ENCODE measurements around the gene KRT78. TPM values are rescaled to one million over a fixed set of nuclear protein-coding genes. Genes with fewer than 3 reads are reported as not detected.

KRT78 gene
- total RNA-seq, 1 experiment from 2014 or later, result not detected

DNA sequence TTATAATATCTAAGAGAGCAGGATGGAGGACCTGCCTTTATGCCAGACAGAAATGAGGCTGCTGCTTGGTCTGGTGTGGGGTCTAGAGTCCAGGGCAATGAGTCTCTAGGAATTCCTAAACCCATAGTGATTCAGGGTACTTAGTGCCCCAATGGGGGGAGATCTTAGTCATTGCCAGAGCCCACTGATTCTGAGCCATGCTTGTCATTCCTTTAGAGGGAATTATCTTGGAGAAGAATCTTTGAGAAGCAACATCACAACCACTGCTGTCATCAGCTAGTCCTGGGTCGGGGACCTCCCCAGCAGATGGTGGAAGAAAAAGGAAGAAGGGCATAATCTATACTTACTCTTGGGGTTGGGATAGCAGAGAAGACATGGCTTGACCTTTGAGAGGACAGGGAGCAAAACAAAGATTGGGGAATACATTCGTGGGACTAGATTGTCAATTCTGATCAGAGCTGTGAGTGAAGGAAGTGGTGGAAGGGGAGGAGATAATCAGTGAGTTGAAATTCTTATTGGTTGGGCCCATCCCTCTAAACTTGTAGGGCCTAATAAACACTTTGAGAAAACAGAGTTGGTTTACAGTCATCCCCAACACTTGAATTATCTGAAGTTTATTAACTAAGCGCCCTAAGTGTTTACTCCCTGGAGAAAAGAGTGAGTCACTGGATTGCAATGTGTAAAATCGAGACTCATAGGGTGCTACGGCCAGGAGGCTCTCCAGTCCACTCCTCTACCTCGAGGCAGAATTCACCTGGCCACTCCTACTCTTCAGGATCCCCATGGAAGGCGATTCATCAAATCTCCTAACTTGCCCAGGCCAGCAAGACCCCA, 49.9 kb downstream of the KRT78 start:
- no TSS peak for BruUV-seq (replicated peaks)

DNA sequence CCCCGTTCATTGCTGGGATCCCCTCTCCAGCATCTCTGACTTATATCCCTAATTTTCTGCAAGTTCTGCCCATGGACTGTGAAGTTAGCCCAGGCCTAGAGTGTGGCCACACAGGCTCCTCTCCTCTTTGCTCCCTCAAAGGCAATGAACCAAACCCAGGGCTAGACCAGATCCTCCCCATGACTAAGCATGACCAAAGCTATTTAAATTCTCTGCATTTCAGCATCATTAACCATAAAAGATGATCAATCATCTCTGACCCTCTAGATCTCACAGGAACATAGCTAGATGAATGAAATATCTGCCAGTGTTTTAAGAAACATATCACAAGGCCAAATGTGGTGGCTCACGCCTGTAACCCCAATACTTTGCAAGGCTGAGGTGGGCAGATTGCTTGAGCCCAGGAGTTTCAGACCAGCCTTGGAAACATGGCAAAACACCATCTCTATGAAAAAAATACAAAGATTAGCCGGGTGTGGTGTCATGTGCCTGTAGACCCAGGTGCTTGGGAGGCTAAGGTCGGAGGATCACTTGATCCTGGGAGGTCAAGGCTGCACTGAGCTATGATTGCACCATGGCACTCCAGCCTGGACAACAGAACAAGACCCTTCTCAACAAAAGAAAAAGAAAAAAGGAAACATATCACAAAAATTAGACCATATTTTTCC, 50.7 kb downstream of the KRT78 start:
- Mint-ChIP-seq H3K4me3 (ENCODE audit: unreplicated experiment) (no peak overlapping the region), H3K27ac (ENCODE audit: low read depth, unreplicated experiment) (peak overlapping the region; percentile 7), H3K27me3 (ENCODE audit: insufficient read depth, unreplicated experiment) (peaks cover 7% of the 10 kb centered on the region), H3K4me1 (ENCODE audit: insufficient read depth, unreplicated experiment) (peaks cover 27% of the 10 kb centered on the region), H3K9me3 (ENCODE audit: unreplicated experiment) (no peaks in the 10 kb centered on the region), H3K36me3 (ENCODE audit: insufficient read depth, unreplicated experiment) (no peaks in the 10 kb centered on the region)
- TF ChIP-seq, protein P1, sequence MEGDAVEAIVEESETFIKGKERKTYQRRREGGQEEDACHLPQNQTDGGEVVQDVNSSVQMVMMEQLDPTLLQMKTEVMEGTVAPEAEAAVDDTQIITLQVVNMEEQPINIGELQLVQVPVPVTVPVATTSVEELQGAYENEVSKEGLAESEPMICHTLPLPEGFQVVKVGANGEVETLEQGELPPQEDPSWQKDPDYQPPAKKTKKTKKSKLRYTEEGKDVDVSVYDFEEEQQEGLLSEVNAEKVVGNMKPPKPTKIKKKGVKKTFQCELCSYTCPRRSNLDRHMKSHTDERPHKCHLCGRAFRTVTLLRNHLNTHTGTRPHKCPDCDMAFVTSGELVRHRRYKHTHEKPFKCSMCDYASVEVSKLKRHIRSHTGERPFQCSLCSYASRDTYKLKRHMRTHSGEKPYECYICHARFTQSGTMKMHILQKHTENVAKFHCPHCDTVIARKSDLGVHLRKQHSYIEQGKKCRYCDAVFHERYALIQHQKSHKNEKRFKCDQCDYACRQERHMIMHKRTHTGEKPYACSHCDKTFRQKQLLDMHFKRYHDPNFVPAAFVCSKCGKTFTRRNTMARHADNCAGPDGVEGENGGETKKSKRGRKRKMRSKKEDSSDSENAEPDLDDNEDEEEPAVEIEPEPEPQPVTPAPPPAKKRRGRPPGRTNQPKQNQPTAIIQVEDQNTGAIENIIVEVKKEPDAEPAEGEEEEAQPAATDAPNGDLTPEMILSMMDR (IDR thresholded peaks at IDR 0.05; ENCODE audit: unreplicated experiment), result no peak
- CTCF ChIA-PET, result interaction anchor here (0.6 kb wide), 1 partner anchor 11 kb away, joined by 3 read pairs; no protein-coding TSS in a partner anchor
- no TSS peak for BruUV-seq (replicated peaks)
- DNase-seq (ENCODE audit: unreplicated experiment), result no peak
- POLR2A ChIA-PET, result interaction anchor here (0.5 to 1.0 kb wide), 3 partner anchors 10 to 321 kb away, joined by 3 to 4 read pairs (median 3); no protein-coding TSS in a partner anchor
- intact Hi-C loops (cut with micrococcal nuclease), result no loop called here

More for the DNA sequence above, 49.9 kb downstream of the KRT78 start:
- Mint-ChIP-seq H3K36me3 (ENCODE audit: insufficient read depth, unreplicated experiment) (no peaks in the 10 kb centered on the region), H3K4me3 (ENCODE audit: unreplicated experiment) (no peak overlapping the region), H3K4me1 (ENCODE audit: insufficient read depth, unreplicated experiment) (peaks cover 27% of the 10 kb centered on the region), H3K27me3 (ENCODE audit: insufficient read depth, unreplicated experiment) (peaks cover 13% of the 10 kb centered on the region), H3K9me3 (ENCODE audit: unreplicated experiment) (no peaks in the 10 kb centered on the region), H3K27ac (ENCODE audit: low read depth, unreplicated experiment) (peak overlapping the region; percentile 7)
- TF ChIP-seq, protein P1 (IDR thresholded peaks at IDR 0.05; ENCODE audit: unreplicated experiment), result no peak
- DNase-seq (ENCODE audit: unreplicated experiment), result peak; percentile 61
- POLR2A ChIA-PET, result interaction anchor here (0.5 to 1.0 kb wide), 2 partner anchors 11 to 71 kb away, joined by 3 to 4 read pairs; no protein-coding TSS in a partner anchor
- CTCF ChIA-PET, result no interaction called here
- intact Hi-C loops (cut with micrococcal nuclease), result no loop called here

DNA sequence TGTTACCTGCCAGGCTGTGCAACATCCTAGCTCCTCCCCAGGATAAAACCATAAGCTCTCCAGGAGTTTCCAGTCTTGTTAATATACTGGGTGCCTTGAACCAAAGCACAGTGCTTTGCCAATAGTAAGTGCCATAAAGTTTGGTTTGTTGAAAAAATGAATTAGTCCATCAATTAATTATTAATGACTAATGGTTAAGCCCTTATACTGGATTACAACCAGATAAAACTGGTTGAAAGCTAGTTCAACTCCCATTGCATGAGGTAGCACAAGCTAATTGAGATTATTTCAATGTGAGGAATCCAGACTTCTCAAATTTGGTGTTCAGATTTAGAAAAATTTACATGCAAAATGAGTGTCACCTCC, 51.3 kb downstream of the KRT78 start:
- CTCF ChIA-PET, result interaction anchor here (0.6 to 0.7 kb wide), 2 partner anchors 12 to 1266 kb away, joined by 3 read pairs; no protein-coding TSS in a partner anchor
- POLR2A ChIA-PET, result interaction anchor here (0.7 kb wide), 1 partner anchor 320 kb away, joined by 3 read pairs; no protein-coding TSS in a partner anchor
- Mint-ChIP-seq H3K9me3 (ENCODE audit: unreplicated experiment) (no peaks in the 10 kb centered on the region), H3K27ac (ENCODE audit: low read depth, unreplicated experiment) (no peak overlapping the region), H3K36me3 (ENCODE audit: insufficient read depth, unreplicated experiment) (no peaks in the 10 kb centered on the region), H3K4me3 (ENCODE audit: unreplicated experiment) (no peak overlapping the region), H3K27me3 (ENCODE audit: insufficient read depth, unreplicated experiment) (peaks cover 1% of the 10 kb centered on the region), H3K4me1 (ENCODE audit: insufficient read depth, unreplicated experiment) (peaks cover 27% of the 10 kb centered on the region)
- no TSS peak for BruUV-seq (replicated peaks)
- no peak for DNase-seq (ENCODE audit: unreplicated experiment)
- intact Hi-C loops (cut with micrococcal nuclease), result no loop called here
- TF ChIP-seq, protein P1 (IDR thresholded peaks at IDR 0.05; ENCODE audit: unreplicated experiment), result no peak

Measured in MCF 10A (cell line).